WTC11 (cell line): ENCODE results near the gene CLEC16A.

ENCODE experiments used
- CBFB ChIP-seq: sonication (generic); formaldehyde crosslinking; IDR thresholded peaks from 2 replicates; pipeline ENCODE4 v1.8.1; 2022; ENCODE audit warnings: mild to moderate bottlenecking, low read depth, missing genetic modification reagents
- CTCF ChIP-seq: fragments of 200-600 bp; IDR thresholded peaks from 2 replicates; pipeline ENCODE4 v1.8.0; 2022; ENCODE audit warnings: antibody characterized with exemption
- E2F4 ChIP-seq: sonication (generic); formaldehyde crosslinking; IDR thresholded peaks from 2 replicates; pipeline ENCODE4 v1.8.1; 2022; ENCODE audit warnings: low read depth, mild to moderate bottlenecking, moderate library complexity, missing genetic modification reagents, borderline replicate concordance
- HMGA2 ChIP-seq: fragments of 250-450 bp; sonication (Bioruptor Pico); IDR thresholded peaks from 2 replicates; pipeline ENCODE4 v1.4.0; 2021; ENCODE audit warnings: mild to moderate bottlenecking, moderate library complexity
- MAX ChIP-seq: sonication (generic); formaldehyde crosslinking; IDR thresholded peaks from 2 replicates; pipeline ENCODE4 v1.8.0; 2022; ENCODE audit warnings: mild to moderate bottlenecking, missing genetic modification reagents
- ZNF512 ChIP-seq: sonication (generic); formaldehyde crosslinking; IDR thresholded peaks from 2 replicates; pipeline ENCODE4 v1.8.1; 2022; ENCODE audit warnings: missing genetic modification reagents, borderline replicate concordance

- no peak for TF ChIP-seq E2F4 (CRISPR knock-in tag)
- no peak for TF ChIP-seq ZNF512 (CRISPR knock-in tag)
- no peak for TF ChIP-seq CTCF
- TF ChIP-seq MAX = no peak
- TF ChIP-seq CBFB = no peak
- TF ChIP-seq HMGA2 = no peak
Observed at GRCh38 chr16:10992797-10993196, 48.4 kb downstream of the CLEC16A start.
